ENCODE data around the gene ZNF143.

Gene ZNF143

GRCh38 chr11:9550191-9550628 lies 89.4 kb downstream of the ZNF143 start:
- DNase-seq, result no peak

- no peak for DNase-seq
Measured at GRCh38 chr11:9561279-9561982, 100.6 kb downstream of the ZNF143 start.

GRCh38 chr11:9562716-9563115 lies 101.9 kb downstream of the ZNF143 start:
- DNase-seq, result no peak

- no peak for DNase-seq
Measured at GRCh38 chr11:9563196-9563730, 102.5 kb downstream of the ZNF143 start.

- peak; percentile 89 for DNase-seq
Measured at GRCh38 chr11:9565822-9566560, 105.2 kb downstream of the ZNF143 start.

GRCh38 chr11:9566561-9567063 lies 105.8 kb downstream of the ZNF143 start:
- DNase-seq, result no peak

GRCh38 chr11:9567401-9567800 lies 106.6 kb downstream of the ZNF143 start:
- no peak for DNase-seq

GRCh38 chr11:9568161-9568853 lies 107.5 kb downstream of the ZNF143 start:
- no peak for DNase-seq

- DNase-seq, result peak; percentile 42
Measured at GRCh38 chr11:9568854-9569587, 108.2 kb downstream of the ZNF143 start.

- DNase-seq, result no peak
Measured at GRCh38 chr11:9569588-9570164, 108.9 kb downstream of the ZNF143 start.

- DNase-seq, result no peak
Measured at GRCh38 chr11:9570313-9571025, 109.7 kb downstream of the ZNF143 start.

- DNase-seq, result no peak
Measured at GRCh38 chr11:9571071-9571762, 110.4 kb downstream of the ZNF143 start.

- DNase-seq, result no peak
Measured at GRCh38 chr11:9571763-9572115, 110.9 kb downstream of the ZNF143 start.

- DNase-seq, result peak; percentile 99
Measured at GRCh38 chr11:9573052-9573774, 112.4 kb downstream of the ZNF143 start, which contains the start of gene WEE1. Gene WEE1 (plus strand): TSS chr11:9573670. CDS start chr11:9573934, 264 bp downstream.

GRCh38 chr11:9573775-9574621 lies 113.2 kb downstream of the ZNF143 start:
- DNase-seq, result no peak

- DNase-seq, result no peak
Measured at GRCh38 chr11:9574622-9575259, 113.9 kb downstream of the ZNF143 start.

GRCh38 chr11:9575260-9576240 lies 114.7 kb downstream of the ZNF143 start:
- DNase-seq, result peak; percentile 42

All from NCI-H774 (cell line).